KMS-11 (cell line): ENCODE measurements around the gene TSPAN31.

Experiments
- H2AFZ ChIP-seq: fragments of 200-600 bp; sonication (generic); 2 replicates; pipeline ENCODE4 v1.6.1; 2016; ENCODE audit warnings: antibody characterized with exemption, mixed run types, low read depth
- H3K27ac ChIP-seq: fragments of 200-600 bp; sonication (generic); 2 replicates; pipeline ENCODE4 v1.6.1; 2016; ENCODE audit warnings: mild to moderate bottlenecking, mixed run types
- H3K27me3 ChIP-seq: fragments of 200-600 bp; sonication (generic); 2 replicates; pipeline ENCODE4 v1.6.1; 2017; ENCODE audit warnings: mild to moderate bottlenecking, low read depth, mixed run types, moderate library complexity; ENCODE audit not compliant: insufficient read depth
- H3K36me3 ChIP-seq: fragments of 200-600 bp; sonication (generic); 2 replicates; pipeline ENCODE4 v1.6.1; 2017; ENCODE audit warnings: mild to moderate bottlenecking, mixed run types; ENCODE audit not compliant: insufficient read depth
- H3K4me1 ChIP-seq: fragments of 200-600 bp; sonication (generic); 2 replicates; pipeline ENCODE4 v1.6.1; 2016; ENCODE audit warnings: mild to moderate bottlenecking, low read depth, mixed run types; ENCODE audit not compliant: poor library complexity, severe bottlenecking
- H3K4me2 ChIP-seq: fragments of 200-600 bp; sonication (generic); 2 replicates; pipeline ENCODE4 v1.7.0; 2016; ENCODE audit warnings: mild to moderate bottlenecking, mixed run types
- H3K4me3 ChIP-seq: fragments of 200-600 bp; sonication (generic); IDR thresholded peaks from 2 replicates; pipeline ENCODE4 v1.6.1; 2017; ENCODE audit warnings: low read depth, low read length, mixed read lengths; ENCODE audit not compliant: insufficient read depth
- H3K79me2 ChIP-seq: fragments of 200-600 bp; sonication (generic); 2 replicates; pipeline ENCODE4 v1.6.1; 2016; ENCODE audit warnings: low read depth, mixed run types; ENCODE audit not compliant: insufficient read depth
- H3K9ac ChIP-seq: fragments of 200-600 bp; sonication (generic); 2 replicates; pipeline ENCODE4 v1.6.1; 2016; ENCODE audit warnings: mild to moderate bottlenecking, mixed run types
- H4K20me1 ChIP-seq: fragments of 200-600 bp; sonication (generic); 2 replicates; pipeline ENCODE4 v1.6.1; 2016; ENCODE audit warnings: mild to moderate bottlenecking, mixed run types; ENCODE audit not compliant: insufficient read depth
- TF ChIP-seq, protein P1 (sequence below): fragments of 200-600 bp; sonication (generic); conservative IDR thresholded peaks from 2 replicates; pipeline ENCODE4 v1.6.1; 2017; ENCODE audit warnings: low read depth, mild to moderate bottlenecking, antibody characterized with exemption, low read length, moderate library complexity, mixed read lengths

Gene TSPAN31

DNA sequence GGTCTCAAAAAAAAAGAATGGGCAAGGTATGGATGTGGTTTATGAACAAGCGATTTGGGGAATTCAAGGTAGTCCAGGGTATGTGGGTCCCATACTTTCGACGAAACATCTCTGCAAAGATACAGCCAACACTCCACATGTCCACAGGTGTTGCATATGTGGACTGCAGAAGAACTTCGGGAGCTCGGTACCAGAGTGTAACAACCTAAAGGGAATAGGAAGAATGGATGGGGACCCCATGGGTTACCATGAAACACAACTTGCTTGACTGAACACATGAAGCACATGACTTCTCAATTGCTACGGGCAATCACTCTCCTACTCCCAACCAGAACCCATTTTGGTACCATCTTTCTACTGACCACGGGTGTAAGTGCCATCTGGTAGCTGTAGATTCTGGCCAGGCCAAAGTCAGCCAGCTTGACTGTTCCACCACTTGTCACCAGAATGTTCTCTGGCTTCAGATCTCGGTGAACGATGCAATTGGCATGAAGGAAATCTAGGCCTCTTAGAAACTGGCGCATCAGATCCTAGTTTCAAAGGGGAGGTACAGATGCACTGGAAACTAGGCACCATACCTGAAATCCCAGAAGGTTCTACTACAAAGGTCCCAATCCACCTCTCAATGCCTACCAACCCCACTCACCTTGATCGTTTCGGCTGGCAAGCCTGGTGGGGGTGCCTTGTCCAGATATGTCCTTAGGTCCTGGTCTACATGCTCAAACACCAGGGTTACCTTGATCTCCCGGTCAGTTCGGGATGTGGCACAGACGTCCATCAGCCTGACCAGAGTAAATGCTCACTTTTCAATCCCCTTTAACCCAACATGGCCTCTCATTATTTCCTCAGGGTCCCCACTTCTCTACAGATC lies 6.0 kb downstream of the TSPAN31 start:
- Histone ChIP-seq H3K9ac (peak overlapping the region; percentile 90), H4K20me1 (no peaks in the 10 kb centered on the region), H3K4me1 (peaks cover 33% of the 10 kb centered on the region), H3K79me2 (peaks cover 41% of the 10 kb centered on the region), H3K4me3 (peak overlapping the region; percentile 71), H3K27ac (peak overlapping the region; percentile 64), H3K27me3 (no peaks in the 10 kb centered on the region), H2AFZ (no peak overlapping the region), H3K4me2 (peak overlapping the region; percentile 88), H3K36me3 (peaks cover 28% of the 10 kb centered on the region)
- TF ChIP-seq, protein P1, sequence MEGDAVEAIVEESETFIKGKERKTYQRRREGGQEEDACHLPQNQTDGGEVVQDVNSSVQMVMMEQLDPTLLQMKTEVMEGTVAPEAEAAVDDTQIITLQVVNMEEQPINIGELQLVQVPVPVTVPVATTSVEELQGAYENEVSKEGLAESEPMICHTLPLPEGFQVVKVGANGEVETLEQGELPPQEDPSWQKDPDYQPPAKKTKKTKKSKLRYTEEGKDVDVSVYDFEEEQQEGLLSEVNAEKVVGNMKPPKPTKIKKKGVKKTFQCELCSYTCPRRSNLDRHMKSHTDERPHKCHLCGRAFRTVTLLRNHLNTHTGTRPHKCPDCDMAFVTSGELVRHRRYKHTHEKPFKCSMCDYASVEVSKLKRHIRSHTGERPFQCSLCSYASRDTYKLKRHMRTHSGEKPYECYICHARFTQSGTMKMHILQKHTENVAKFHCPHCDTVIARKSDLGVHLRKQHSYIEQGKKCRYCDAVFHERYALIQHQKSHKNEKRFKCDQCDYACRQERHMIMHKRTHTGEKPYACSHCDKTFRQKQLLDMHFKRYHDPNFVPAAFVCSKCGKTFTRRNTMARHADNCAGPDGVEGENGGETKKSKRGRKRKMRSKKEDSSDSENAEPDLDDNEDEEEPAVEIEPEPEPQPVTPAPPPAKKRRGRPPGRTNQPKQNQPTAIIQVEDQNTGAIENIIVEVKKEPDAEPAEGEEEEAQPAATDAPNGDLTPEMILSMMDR = no peak

DNA sequence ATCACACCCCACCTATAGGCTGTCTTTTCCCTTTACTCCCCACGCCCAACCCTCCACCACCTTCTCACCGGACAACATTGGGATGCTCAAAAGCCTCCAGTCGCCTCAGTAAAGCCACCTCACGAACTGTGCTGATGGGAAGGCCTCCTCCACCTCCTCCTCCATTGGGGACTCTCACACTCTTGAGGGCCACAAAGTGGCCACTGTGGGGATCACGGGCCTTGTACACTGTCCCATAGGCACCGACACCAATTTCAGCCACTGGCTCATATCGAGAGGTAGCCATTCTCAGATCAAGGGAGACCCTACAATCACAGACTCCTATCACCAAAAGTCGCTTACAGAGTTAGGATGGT lies 6.6 kb downstream of the TSPAN31 start:
- peaks cover 38% of the 10 kb centered on the region for H3K4me1 ChIP-seq
- no peaks in the 10 kb centered on the region for H3K27me3 ChIP-seq
- H3K4me3 ChIP-seq = peak overlapping the region; percentile 71
- peak overlapping the region; percentile 35 for H2AFZ ChIP-seq
- no peaks in the 10 kb centered on the region for H4K20me1 ChIP-seq
- TF ChIP-seq, protein P1 = no peak
- H3K79me2 ChIP-seq = peaks cover 41% of the 10 kb centered on the region
- peak overlapping the region; percentile 90 for H3K9ac ChIP-seq
- peaks cover 28% of the 10 kb centered on the region for H3K36me3 ChIP-seq
- H3K27ac ChIP-seq = peak overlapping the region; percentile 64
- H3K4me2 ChIP-seq = peak overlapping the region; percentile 88

DNA sequence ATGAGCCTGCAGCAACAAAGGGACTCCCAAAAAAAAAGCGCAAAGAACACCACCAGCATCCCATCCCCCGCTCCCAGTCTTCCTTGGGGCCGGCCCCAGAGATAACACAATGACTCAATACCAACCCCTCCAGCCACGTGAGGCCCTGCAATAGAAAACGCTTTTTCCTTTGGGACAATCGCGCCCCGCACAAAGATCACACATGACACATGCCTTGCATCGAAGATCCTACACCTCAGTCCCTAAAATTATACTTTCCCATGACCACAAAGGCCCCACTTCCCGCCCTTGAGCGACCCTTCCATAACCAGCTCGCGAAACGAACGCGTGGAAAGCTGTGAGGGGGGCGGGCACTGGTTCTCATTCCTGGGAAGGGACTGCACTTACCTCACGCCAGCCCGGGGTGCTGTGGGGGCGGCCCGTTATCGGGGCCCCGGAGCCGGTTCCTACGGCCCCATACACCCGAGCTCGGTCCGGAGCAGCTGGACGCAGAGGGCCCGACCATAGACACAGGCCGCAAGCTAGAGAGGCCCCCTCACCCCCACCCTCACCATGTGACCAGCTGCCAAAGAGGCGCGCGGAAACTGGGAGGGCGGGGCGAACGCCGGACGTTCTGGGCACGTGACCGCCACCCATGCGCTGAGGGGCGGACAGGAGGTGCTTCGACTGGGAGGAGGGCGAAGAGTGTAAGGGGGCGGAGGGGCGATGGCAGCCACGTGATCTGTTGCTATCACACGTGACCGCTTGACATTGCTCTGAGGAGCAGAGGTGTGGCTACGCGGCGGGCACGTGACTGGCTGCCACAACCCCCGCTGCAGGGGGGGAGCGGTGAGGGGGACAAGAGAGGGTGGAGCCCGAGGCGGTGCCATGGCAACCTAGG lies 7.2 kb downstream of the TSPAN31 start, which contains the start of gene CDK4:
TSS of gene CDK4 (minus strand) at position 523 of the 880 bp plus-strand sequence. CDS start 593 bp downstream, outside the sequence.
- Histone ChIP-seq H3K4me3 (peak within 1 kb of the TSS; percentile 71), H3K36me3 (peaks cover 28% of the 10 kb centered on the region), H3K4me2 (peak within 1 kb of the TSS; percentile 88), H3K27ac (peak within 1 kb of the TSS; percentile 64), H3K9ac (peak within 1 kb of the TSS; percentile 90), H3K4me1 (peaks cover 42% of the 10 kb centered on the region), H3K27me3 (no peaks in the 10 kb centered on the region), H2AFZ (peak within 1 kb of the TSS; percentile 52), H4K20me1 (no peaks in the 10 kb centered on the region), H3K79me2 (peaks cover 41% of the 10 kb centered on the region)
- TF ChIP-seq, protein P1 = no peak

DNA sequence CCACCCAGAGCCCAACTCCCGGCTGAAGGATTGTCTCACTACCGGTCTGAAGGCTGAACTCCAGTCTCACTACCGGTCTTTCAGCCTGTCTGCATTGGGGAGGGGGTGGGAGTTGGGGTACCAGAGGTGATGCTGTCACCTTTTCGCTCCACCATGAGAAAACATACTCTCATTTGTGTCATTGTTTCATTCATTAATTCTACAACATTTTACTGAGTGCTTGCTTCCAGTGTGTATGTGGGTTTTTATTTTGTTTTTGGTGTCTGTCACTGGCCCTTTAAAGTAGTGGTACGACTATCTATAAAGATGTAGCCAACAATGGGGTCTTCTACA lies 7.8 kb downstream of the TSPAN31 start:
- H3K9ac ChIP-seq = peak overlapping the region; percentile 6; the same call in 1 of the 2 replicates
- no peaks in the 10 kb centered on the region for H4K20me1 ChIP-seq
- H3K36me3 ChIP-seq = peaks cover 28% of the 10 kb centered on the region
- H3K27ac ChIP-seq = peak overlapping the region; percentile 36; the same call in 1 of the 2 replicates
- H3K27me3 ChIP-seq = no peaks in the 10 kb centered on the region
- H3K4me3 ChIP-seq = no peak overlapping the region
- H2AFZ ChIP-seq = peak overlapping the region; percentile 52
- H3K79me2 ChIP-seq = peaks cover 41% of the 10 kb centered on the region
- H3K4me2 ChIP-seq = peak overlapping the region; percentile 80
- TF ChIP-seq, protein P1 = no peak
- peaks cover 42% of the 10 kb centered on the region for H3K4me1 ChIP-seq
